ENCODE results near the gene PCA3. TPM values are rescaled to one million over a fixed set of nuclear protein-coding genes. Genes with fewer than 3 reads are reported as not detected.

PCA3 gene
- total and polyA plus RNA-seq, 10 of the 15 experiments (the other 5 are each of a cell fraction or from before 2014, with no cell fraction given), result 0.05 TPM; not detected in 9

GRCh38 chr9:76808636-76809035 is 44.4 kb downstream of the PCA3 start (continued):
- TF ChIP-seq YY1 (IDR thresholded peaks at IDR 0.05; ENCODE audit: low read depth, low read length), result no peak
- TF ChIP-seq ZNF622 (IDR thresholded peaks at IDR 0.05), result no peak
- TF ChIP-seq, protein P1, sequence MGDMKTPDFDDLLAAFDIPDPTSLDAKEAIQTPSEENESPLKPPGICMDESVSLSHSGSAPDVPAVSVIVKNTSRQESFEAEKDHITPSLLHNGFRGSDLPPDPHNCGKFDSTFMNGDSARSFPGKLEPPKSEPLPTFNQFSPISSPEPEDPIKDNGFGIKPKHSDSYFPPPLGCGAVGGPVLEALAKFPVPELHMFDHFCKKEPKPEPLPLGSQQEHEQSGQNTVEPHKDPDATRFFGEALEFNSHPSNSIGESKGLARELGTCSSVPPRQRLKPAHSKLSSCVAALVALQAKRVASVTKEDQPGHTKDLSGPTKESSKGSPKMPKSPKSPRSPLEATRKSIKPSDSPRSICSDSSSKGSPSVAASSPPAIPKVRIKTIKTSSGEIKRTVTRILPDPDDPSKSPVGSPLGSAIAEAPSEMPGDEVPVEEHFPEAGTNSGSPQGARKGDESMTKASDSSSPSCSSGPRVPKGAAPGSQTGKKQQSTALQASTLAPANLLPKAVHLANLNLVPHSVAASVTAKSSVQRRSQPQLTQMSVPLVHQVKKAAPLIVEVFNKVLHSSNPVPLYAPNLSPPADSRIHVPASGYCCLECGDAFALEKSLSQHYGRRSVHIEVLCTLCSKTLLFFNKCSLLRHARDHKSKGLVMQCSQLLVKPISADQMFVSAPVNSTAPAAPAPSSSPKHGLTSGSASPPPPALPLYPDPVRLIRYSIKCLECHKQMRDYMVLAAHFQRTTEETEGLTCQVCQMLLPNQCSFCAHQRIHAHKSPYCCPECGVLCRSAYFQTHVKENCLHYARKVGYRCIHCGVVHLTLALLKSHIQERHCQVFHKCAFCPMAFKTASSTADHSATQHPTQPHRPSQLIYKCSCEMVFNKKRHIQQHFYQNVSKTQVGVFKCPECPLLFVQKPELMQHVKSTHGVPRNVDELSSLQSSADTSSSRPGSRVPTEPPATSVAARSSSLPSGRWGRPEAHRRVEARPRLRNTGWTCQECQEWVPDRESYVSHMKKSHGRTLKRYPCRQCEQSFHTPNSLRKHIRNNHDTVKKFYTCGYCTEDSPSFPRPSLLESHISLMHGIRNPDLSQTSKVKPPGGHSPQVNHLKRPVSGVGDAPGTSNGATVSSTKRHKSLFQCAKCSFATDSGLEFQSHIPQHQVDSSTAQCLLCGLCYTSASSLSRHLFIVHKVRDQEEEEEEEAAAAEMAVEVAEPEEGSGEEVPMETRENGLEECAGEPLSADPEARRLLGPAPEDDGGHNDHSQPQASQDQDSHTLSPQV (IDR thresholded peaks at IDR 0.05), result no peak
- no peak for TF ChIP-seq MAX (IDR thresholded peaks at IDR 0.05; ENCODE audit: low read depth, low read length)
- no peak for TF ChIP-seq RELB (IDR thresholded peaks at IDR 0.05; ENCODE audit: low read depth)
- TF ChIP-seq JUND (IDR thresholded peaks at IDR 0.05; ENCODE audit: low read depth, low read length), result no peak
- TF ChIP-seq RELA (IDR thresholded peaks at IDR 0.05; ENCODE audit: borderline replicate concordance, partially characterized antibody), result no peak
- no peak for TF ChIP-seq JUNB (IDR thresholded peaks at IDR 0.05)

Measured in GM12878 (cell line).